Measurements from ENCODE around the gene REX1BD. TPM values are rescaled to one million over a fixed set of nuclear protein-coding genes. Genes with fewer than 3 reads are reported as not detected.
A peak's percentile ranks its signal among the peaks of the same experiment; 100 is the strongest.

REX1BD gene
- total RNA-seq, 1 experiment from 2014 or later, result 72.3 TPM

DNA sequence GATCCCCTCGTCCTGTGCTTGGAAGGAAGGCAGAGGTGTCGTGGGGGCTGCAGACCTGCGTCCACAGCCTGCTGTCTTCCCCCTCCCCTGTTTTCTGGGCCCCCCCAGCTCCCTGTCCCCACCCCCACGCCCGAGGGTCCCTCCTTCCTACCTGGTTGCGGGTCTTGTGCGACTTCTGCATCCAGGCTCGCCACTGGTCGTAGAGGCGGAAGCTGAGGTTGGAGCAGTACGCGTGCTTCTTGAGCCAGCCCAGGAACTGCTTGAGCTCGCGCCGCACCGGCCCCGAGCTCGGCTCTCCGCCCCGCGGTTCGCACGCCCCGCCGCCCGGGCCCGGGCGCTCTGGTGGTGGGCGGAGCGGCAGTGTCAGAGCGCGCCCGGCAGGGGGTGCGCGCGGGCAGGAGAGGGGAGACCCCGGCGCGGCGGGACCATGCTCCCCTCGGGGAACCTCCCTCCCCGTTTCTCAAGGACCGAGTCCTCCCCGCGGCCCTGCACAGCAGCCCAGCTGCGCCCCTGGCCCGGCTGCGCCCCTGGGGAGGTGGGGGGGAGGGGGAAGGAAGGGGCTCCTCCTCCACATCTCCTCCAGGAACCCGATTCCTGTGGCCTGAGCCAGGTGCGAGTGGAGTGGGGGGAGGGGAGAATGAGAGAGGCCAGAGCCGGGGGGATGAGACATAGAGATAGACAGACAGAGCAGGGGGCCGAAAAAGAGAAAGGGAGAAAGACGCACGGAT, 5.7 kb downstream of the REX1BD start:
- peak overlapping the region; percentile 80 for H3K18ac ChIP-seq (ENCODE audit: insufficient read length, low read depth, low read length)
- Mint-ChIP-seq H3K27ac (peak overlapping the region; percentile 70 to 74 (median 73)), H3K27me3 (ENCODE audit: low read depth) (peaks cover 21% of the 10 kb centered on the region), H3K4me3 (peak overlapping the region; percentile 56 to 82), H3K4me1 (peaks cover 41 to 50% of the 10 kb centered on the region in 2 experiments), H3K9me3 (no peaks in the 10 kb centered on the region; a peak in 1 of 5 replicates), H3K36me3 (ENCODE audit: insufficient read depth in 1 of 3, low read depth in 3 of 3) (peaks cover 3 to 16% (median 5%) of the 10 kb centered on the region in 3 experiments; a peak in 5 of 7 replicates)
- no peak overlapping the region for H3K23ac ChIP-seq (ENCODE audit: insufficient read length, low read depth, low read length)
- H3K9ac ChIP-seq (ENCODE audit: extremely low read depth, insufficient read length, low read length), result peak overlapping the region; percentile 39
- peaks cover 8% of the 10 kb centered on the region; the same call in 1 of the 2 replicates for H3K4me1 ChIP-seq (ENCODE audit: insufficient read depth, low read length)
- no peak overlapping the region for H3K27ac ChIP-seq (ENCODE audit: insufficient read length, low read depth, low read length)
- no peak overlapping the region for H2BK120ac ChIP-seq (ENCODE audit: low read depth, low read length, poor library complexity, severe bottlenecking)
- peaks cover 20% of the 10 kb centered on the region for H3K23me2 ChIP-seq (ENCODE audit: insufficient read length, low read depth, low read length, poor library complexity, severe bottlenecking)
- H3K56ac ChIP-seq (ENCODE audit: insufficient read length, low read depth, low read length), result no peak overlapping the region
- no peak overlapping the region for H4K8ac ChIP-seq (replicated peaks; ENCODE audit: insufficient read length, low read depth, low read length)
- no peak overlapping the region for H2BK12ac ChIP-seq (ENCODE audit: insufficient read length, low read depth, low read length)
- H3K27me3 ChIP-seq (ENCODE audit: insufficient read depth, low read length), result no peaks in the 10 kb centered on the region
- H4K5ac ChIP-seq (ENCODE audit: insufficient read length, low read depth, low read length), result no peak overlapping the region
- H3K79me2 ChIP-seq (ENCODE audit: insufficient read depth, low read length), result no peaks in the 10 kb centered on the region
- H3K14ac ChIP-seq (ENCODE audit: insufficient read depth, low read length), result peak overlapping the region; percentile 77; the same call in 1 of the 2 replicates
- no peak overlapping the region for H2AFZ ChIP-seq (ENCODE audit: low read length)
- peak overlapping the region; percentile 77 for H3K4me2 ChIP-seq (ENCODE audit: insufficient read depth, insufficient read length, low read length)
- H2BK15ac ChIP-seq (ENCODE audit: low read depth, low read length), result no peak overlapping the region
- no peak overlapping the region for H2BK5ac ChIP-seq (ENCODE audit: insufficient read length, low read length)
- H3T11ph ChIP-seq (ENCODE audit: low read length), result no peak overlapping the region
- peak; percentile 83 for DNase-seq
- H3K4ac ChIP-seq (ENCODE audit: low read depth, low read length), result no peak overlapping the region
- no peak overlapping the region for H2AK5ac ChIP-seq (ENCODE audit: insufficient read length, low read length)
- no peak overlapping the region for H4K91ac ChIP-seq (ENCODE audit: insufficient read length, low read depth, low read length)
- WGBS (ENCODE audit: extremely low coverage, insufficient read length, low lambda C conversion rate), result no CpG with 5 or more reads among the region's 54 CpGs
- TF ChIP-seq, protein P1, sequence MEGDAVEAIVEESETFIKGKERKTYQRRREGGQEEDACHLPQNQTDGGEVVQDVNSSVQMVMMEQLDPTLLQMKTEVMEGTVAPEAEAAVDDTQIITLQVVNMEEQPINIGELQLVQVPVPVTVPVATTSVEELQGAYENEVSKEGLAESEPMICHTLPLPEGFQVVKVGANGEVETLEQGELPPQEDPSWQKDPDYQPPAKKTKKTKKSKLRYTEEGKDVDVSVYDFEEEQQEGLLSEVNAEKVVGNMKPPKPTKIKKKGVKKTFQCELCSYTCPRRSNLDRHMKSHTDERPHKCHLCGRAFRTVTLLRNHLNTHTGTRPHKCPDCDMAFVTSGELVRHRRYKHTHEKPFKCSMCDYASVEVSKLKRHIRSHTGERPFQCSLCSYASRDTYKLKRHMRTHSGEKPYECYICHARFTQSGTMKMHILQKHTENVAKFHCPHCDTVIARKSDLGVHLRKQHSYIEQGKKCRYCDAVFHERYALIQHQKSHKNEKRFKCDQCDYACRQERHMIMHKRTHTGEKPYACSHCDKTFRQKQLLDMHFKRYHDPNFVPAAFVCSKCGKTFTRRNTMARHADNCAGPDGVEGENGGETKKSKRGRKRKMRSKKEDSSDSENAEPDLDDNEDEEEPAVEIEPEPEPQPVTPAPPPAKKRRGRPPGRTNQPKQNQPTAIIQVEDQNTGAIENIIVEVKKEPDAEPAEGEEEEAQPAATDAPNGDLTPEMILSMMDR (conservative IDR thresholded peaks at IDR 0.05), result peak; percentile 80
- no peaks in the 10 kb centered on the region for H3K9me3 ChIP-seq (ENCODE audit: control insufficient read depth, low read depth, low read length)
- no peaks in the 10 kb centered on the region for H4K20me1 ChIP-seq (ENCODE audit: control insufficient read depth, insufficient read depth, insufficient read length)
- no peaks in the 10 kb centered on the region for H3K79me1 ChIP-seq (ENCODE audit: insufficient read depth, low read depth, low read length, poor library complexity, severe bottlenecking)
- no peak overlapping the region for H2BK20ac ChIP-seq (ENCODE audit: low read depth, low read length, poor library complexity, severe bottlenecking)

Data from H9 (cell line).